ENCODE data around the gene CC2D1A. TPM values are rescaled to one million over a fixed set of nuclear protein-coding genes. Genes with fewer than 3 reads are reported as not detected.
"Not testable (repeated sequence)": the region's sequence is repeated elsewhere in the genome, so short reads cannot be mapped to it uniquely, and the experiment has no call there.

CC2D1A gene
- total and polyA plus RNA-seq, 2 donors (not counting 1 experiment from before 2014, with no cell fraction given) = 34.3 to 47.2 TPM

GRCh38 chr19:13969897-13970296, 63.9 kb downstream of the CC2D1A start:
- Histone ChIP-seq H3K36me3 (replicated peaks in 1 of 2; ENCODE audit: control extremely low read depth in 1 of 2, control insufficient read depth in 1 of 2, extremely low read depth in 1 of 2, insufficient read depth in 2 of 2, low read length in 1 of 2) (peaks cover 0 to 62% of the 10 kb centered on the region in 2 experiments), H4K20me1 (ENCODE audit: control insufficient read depth, insufficient read depth, low read length, poor library complexity, severe bottlenecking) (no peaks in the 10 kb centered on the region), H3K79me2 (ENCODE audit: control insufficient read depth, insufficient read depth, low read length) (no peaks in the 10 kb centered on the region), H3K4me1 (ENCODE audit: control insufficient read depth in 2 of 2, insufficient read depth in 2 of 2, low read length in 2 of 2) (peaks cover 0 to 4% of the 10 kb centered on the region in 2 donors), H3K9ac (ENCODE audit: low read length) (no peak overlapping the region), H2AFZ (ENCODE audit: insufficient read depth, low read depth, low read length, poor library complexity, severe bottlenecking) (no peak overlapping the region), H3K9me3 (ENCODE audit: control extremely low read depth in 1 of 3, control insufficient read depth in 2 of 3, insufficient read depth in 1 of 3, low read length in 2 of 3) (no peaks in the 10 kb centered on the region), H3K4me2 (replicated peaks; ENCODE audit: low read depth, low read length, poor library complexity, severe bottlenecking) (no peak overlapping the region), H3K27me3 (replicated peaks in 1 of 4; ENCODE audit: control extremely low read depth in 1 of 4, control insufficient read depth in 3 of 4, insufficient read depth in 4 of 4, low read length in 3 of 4) (no peaks in the 10 kb centered on the region), H3K27ac (ENCODE audit: low read length in 2 of 2) (no peak overlapping the region), H3K4me3 (ENCODE audit: control extremely low read depth in 1 of 5, extremely low read depth in 1 of 5, insufficient read depth in 1 of 5, low read depth in 2 of 5, low read length in 4 of 5) (no peak overlapping the region)
- Mint-ChIP-seq H3K4me3 (no peak overlapping the region), H3K27ac (no peak overlapping the region), H3K4me1 (peaks cover 7% of the 10 kb centered on the region), H3K9me3 (ENCODE audit: insufficient read depth) (no peaks in the 10 kb centered on the region), H3K27me3 (no peaks in the 10 kb centered on the region)
- WGBS (ENCODE audit: insufficient coverage) = 100% methylated on average over 14 of the region's 18 CpGs
- intact Hi-C loops (cut with micrococcal nuclease) = no loop called here
- ATAC-seq (ENCODE audit: low read depth) (no peak), DNase-seq (no peak)
- TF ChIP-seq CTCF (IDR thresholded peaks at IDR 0.05) (no peak), EZH2 (IDR thresholded peaks at IDR 0.05; ENCODE audit: borderline replicate concordance, insufficient read depth, low read depth, low read length, poor library complexity, severe bottlenecking) (no peak)
- POLR2A ChIA-PET = no interaction called here
- CTCF ChIA-PET = interaction anchor here (0.6 to 2.7 kb wide), 5 partner anchors 9 to 79 kb away, joined by 3 to 7 read pairs (median 3); no protein-coding TSS in a partner anchor

GRCh38 chr19:13971868-13972267, 65.9 kb downstream of the CC2D1A start:
- H3K27me3 ChIP-seq (replicated peaks in 1 of 4; ENCODE audit: control extremely low read depth in 1 of 4, control insufficient read depth in 3 of 4, insufficient read depth in 4 of 4, low read length in 3 of 4); H3K4me1 ChIP-seq (ENCODE audit: control insufficient read depth in 2 of 2, insufficient read depth in 2 of 2, low read length in 2 of 2); H4K20me1 ChIP-seq (ENCODE audit: control insufficient read depth, insufficient read depth, low read length, poor library complexity, severe bottlenecking); H3K9me3 ChIP-seq (ENCODE audit: control extremely low read depth in 1 of 3, control insufficient read depth in 2 of 3, insufficient read depth in 1 of 3, low read length in 2 of 3); H3K4me2 ChIP-seq (replicated peaks; ENCODE audit: low read depth, low read length, poor library complexity, severe bottlenecking); H3K79me2 ChIP-seq (ENCODE audit: control insufficient read depth, insufficient read depth, low read length); H3K9ac ChIP-seq (ENCODE audit: low read length); ATAC-seq (ENCODE audit: low read depth); H3K27ac ChIP-seq (ENCODE audit: low read length in 2 of 2); H2AFZ ChIP-seq (ENCODE audit: insufficient read depth, low read depth, low read length, poor library complexity, severe bottlenecking); H3K4me3 ChIP-seq (ENCODE audit: control extremely low read depth in 1 of 5, extremely low read depth in 1 of 5, insufficient read depth in 1 of 5, low read depth in 2 of 5, low read length in 4 of 5); intact Hi-C loops (cut with micrococcal nuclease); H3K4me3 Mint-ChIP-seq; H3K9me3 Mint-ChIP-seq (ENCODE audit: insufficient read depth); H3K27ac Mint-ChIP-seq; DNase-seq; H3K4me1 Mint-ChIP-seq; H3K27me3 Mint-ChIP-seq: not testable (repeated sequence)
- 99% methylated on average over 11 of the region's 15 CpGs for WGBS (ENCODE audit: insufficient coverage)
- ChIA-PET CTCF (interaction anchor here (0.6 to 2.7 kb wide), 4 partner anchors 33 to 77 kb away, joined by 3 to 7 read pairs (median 4); no protein-coding TSS in a partner anchor), POLR2A (interaction anchor here (0.7 to 1.2 kb wide), 3 partner anchors 13 to 88 kb away, joined by 3 to 5 read pairs (median 4); partner anchors contain the start of gene IL27RA)
- peaks cover 0 to 50% of the 10 kb centered on the region in 2 experiments for H3K36me3 ChIP-seq (replicated peaks in 1 of 2; ENCODE audit: control extremely low read depth in 1 of 2, control insufficient read depth in 1 of 2, extremely low read depth in 1 of 2, insufficient read depth in 2 of 2, low read length in 1 of 2)

All from B cell (primary cell).